ENCODE data around the gene EML4.

EML4 gene

DNA sequence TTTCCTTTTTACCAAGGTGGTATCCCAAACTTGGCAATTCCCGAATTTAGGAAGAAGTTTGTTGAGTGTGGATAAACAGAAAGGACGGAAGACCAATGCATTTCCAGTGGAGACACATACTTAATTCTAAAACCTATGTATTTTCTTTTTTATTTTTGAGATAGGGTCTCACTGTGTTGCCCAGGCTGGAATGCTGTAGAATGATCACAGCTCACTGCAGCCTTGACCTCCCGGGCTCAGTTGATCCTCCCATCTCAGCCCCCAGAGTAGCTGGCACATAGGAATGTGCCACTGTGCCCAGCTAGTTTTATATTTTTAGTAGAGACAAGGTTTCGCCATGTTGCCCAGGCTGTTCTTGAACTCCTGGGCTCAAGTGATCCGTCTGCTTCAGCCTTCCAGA, 101.6 kb downstream of the EML4 start:
- no peak for DNase-seq

DNA sequence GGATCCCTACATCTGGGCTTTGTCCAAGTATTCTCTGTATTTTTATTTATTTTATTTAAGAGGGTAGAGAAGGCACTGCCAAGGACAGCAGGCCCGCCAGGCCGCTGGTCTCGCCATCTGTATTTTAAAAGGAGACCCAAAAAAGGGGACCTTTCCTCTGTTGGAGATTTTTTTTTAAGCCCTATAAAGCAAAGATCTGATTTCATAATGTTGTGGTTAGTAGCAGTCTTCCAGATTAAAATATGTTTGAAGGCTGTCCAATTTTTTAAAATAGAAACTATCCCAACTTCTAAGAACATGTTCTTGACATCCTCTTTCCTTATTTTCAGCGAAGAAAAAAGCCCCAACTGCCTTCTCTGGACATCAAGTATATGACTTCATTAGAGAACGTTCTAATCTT, 102.1 kb downstream of the EML4 start:
- DNase-seq = peak; percentile 18

DNA sequence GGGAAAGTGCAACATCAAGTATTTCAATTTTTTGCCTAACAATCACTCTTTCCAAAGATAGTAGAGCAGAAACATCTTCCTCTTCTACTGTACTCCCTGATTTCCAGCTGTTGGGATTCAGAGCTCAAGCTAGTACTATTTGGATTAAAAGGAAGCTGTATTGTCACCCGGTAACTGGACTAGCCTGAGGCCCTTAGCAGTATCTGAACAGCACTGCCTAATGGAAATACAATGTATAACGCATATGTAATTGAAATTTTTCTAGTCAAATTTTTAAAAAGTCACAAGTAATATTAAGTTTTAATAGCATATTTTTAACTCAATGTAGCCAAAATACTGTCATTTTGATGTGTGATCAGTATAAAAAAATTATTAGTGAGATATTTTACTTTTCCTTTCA, 105.7 kb downstream of the EML4 start:
- no peak for DNase-seq

DNA sequence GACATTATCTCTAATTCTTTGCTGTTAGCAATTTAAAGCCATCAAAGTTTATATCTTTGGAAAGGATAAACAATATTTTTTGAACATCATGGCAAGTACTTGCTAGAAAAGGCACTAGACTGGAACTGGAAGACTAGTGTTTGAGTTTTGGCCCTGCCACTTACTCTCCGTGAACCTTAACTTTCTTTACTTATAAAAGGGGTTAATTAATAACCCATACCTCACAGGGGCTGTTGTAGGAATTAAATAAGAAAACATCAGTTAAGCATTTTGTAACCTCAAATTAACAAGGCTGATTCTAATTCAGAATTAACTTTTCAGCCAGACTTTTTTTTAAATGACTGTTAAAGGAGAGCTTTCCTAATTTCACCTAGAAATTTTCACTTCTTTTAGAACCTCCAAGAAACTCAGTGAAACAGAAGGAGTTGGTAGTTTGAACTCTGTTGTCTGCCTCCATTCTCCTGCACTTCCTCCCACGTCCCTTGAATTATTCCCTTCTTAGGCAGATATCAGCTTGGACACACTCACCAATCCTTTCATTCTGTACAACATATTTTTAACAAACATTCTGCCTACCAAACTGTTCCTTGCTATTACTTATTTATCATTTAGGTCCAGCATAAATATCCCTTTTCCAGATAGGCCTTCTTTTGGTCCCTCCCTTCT, 112.4 kb downstream of the EML4 start:
- DNase-seq = no peak

DNA sequence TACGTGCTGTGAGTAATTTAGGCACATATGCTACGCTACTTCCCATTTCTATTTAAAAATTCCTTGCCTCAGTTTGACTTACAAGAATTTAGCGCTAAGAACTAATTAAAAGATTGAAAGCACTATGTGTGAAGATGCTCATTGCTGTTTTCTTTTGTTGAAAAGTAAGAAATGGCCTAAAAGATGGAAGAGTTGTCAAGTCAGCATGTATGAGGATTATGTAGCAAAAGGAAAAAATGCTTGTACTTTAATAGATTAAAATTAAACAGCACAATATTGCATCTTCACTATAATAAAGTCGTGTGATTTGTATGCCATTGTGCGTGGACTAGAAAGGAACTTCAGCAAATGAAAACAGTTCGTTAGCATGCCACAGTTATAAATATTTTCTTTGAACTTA, 114.9 kb downstream of the EML4 start:
- DNase-seq = no peak

DNA sequence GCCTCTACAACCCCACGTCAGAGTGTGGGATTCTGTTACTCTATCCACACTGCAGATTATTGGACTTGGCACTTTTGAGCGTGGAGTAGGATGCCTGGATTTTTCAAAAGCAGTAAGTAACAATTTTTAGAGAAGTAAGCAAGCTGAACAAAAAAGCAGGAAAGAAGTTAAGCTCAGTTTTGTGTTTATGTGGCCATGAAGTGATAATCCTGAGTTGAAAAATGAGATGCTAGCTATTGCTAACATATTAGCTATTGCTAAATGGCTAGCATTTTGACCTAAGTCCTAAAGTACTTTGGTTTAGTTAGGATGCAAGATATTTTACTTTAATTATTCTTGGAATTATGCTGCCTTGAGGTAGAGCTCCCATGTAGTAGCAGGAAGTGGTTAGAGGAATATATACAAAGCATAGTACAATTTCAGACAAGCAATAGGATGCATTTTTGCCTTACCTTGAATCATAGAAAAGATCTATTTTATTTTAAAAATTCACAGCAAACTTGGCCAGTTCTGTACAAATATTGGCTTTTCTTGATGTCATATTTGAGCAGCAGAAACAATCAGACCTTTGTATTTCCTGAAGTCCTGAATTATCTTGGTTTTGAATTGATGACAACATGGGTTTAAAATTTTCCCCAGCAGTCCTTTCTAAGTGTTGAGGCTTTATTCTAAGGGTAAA, 117.3 kb downstream of the EML4 start:
- DNase-seq = no peak

DNA sequence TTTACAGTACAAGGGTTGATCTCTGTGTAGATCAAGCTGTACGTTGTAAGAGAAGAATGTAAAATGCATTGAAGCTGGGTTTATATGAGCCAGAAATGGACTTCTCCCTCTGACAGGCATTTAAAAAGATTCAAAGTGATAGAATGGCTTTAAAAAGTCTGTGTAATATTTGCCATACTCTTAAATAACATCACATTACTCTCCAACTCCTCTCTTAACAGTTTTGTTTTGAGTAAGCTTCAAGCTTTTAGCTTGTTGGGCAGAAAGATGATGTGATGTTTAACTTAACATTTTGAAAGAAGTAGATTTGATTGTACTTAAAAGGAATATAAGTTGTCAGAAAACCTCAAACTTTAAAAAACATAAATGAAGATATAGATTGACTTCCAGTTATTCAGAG, 119.7 kb downstream of the EML4 start:
- no peak for DNase-seq

DNA sequence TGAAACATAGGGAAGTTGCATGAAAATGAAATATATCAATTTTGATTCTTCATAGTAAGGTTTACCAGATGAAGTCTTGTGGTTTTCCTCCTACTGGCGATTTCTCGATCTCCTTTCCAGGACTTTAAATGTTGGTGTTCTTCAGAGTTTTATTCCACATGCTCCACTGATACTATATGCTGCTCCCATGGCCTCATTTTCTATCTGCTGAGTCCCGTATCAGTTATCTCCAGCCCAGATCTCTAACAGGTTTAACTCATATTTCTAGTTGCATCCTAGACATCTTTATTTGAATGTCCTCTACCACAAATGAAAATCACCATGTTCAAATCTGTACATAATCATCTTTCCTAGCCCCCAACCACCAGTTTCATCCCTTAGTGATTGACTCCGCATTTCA, 120.1 kb downstream of the EML4 start:
- no peak for DNase-seq

DNA sequence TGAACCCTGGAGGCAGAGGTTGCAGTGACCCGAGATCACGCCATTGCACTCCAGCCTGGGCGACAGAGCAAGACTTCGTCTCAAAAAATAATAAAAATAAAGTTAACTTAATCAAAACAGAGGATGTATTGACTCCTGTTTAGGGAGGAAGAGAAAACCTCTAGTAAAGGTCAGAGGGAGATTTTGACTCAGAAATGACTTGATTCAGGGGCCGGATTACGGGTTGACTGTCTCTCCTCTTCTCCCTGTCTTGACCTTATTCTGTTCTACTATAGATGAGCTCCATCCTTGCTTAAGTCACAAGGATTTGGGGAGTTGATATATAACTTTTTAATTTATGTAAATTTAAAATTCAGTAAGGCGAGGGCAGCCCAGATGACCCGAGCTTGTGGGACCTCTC, 120.9 kb downstream of the EML4 start:
- DNase-seq = no peak

DNA sequence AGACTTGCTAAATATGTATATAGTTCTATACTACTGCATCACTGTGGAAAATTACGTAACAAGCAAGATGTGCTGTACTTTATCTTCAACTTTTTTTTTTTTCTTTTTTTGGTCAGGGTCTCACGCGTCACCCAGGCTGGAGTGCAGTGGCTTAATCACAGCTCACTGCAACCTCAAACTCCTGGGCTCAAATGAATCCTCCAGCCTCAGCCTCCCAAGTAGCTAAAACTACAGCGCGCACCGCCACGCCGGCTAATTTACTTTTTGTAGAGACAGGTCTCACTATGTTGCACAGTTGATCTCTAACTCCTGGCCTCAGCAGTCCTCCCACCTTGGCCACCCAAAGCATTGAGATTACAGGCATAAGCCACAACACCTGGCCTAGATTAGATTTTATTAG, 123.9 kb downstream of the EML4 start:
- DNase-seq = no peak

DNA sequence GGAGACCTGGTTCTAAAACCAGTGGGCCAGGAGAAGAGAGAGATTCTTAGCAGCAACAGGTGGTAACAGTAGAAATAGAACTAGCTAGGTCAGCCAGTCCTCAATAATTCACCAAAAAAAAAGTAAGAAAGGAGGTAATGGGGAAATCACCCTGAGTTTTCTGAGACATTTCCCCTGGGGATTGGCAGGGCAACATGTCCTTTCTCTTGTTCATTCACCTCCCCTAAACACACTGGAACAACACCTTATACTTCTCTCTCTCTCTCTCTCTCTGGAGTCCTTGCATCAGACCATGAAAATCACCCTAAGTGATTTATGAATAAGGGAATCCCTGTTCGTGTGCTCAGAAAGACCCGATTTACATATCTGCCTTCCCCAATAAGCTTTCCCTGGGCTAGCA, 127.1 kb downstream of the EML4 start:
- DNase-seq = no peak

DNA sequence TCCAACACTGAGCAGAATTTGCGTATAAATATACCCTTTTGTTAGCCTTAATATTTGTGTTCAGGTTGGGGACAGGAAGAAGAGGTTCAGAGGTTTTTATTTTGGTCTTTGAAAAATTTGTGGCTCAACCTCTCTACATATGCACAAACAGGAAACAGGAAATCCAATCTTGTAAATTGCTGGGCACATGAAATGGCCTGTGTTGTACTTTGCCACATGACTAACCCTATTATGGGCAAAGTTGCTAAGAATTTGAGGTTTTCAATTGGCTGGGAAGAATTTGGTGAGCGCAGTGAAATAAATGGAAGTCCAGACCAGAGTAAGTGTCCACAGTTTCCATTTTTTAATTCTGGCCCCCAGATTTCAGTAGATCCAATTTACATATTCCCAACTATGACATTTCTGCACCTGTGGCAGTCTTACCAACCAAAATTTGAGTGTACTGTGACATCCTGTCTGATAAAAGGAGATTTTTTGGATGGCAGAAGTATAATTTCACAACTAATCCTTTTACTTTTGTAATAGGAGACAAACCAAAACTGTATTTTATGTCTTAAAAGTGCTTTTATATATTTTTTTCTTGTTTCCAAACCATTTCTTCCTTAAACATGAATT, 128.3 kb downstream of the EML4 start:
- no peak for DNase-seq

DNA sequence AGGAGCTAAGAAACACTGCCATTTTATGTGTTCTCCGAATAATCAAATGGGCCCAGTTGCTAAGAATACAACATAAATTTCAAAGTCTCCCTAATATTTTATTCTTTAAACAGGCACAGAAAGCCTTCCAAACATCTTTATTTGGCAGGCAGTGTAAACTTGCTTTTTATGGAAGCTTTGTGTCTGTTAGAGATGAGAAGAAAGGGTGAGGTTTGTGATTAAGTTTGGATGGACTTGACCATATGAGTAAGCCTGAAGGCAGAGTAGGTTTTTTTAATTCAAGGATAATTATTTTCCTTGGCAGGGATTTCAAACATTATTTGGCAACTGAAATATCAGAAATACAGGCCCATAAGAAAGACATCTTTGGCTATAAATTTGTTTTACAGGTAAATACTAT, 129.0 kb downstream of the EML4 start:
- DNase-seq = no peak

DNA sequence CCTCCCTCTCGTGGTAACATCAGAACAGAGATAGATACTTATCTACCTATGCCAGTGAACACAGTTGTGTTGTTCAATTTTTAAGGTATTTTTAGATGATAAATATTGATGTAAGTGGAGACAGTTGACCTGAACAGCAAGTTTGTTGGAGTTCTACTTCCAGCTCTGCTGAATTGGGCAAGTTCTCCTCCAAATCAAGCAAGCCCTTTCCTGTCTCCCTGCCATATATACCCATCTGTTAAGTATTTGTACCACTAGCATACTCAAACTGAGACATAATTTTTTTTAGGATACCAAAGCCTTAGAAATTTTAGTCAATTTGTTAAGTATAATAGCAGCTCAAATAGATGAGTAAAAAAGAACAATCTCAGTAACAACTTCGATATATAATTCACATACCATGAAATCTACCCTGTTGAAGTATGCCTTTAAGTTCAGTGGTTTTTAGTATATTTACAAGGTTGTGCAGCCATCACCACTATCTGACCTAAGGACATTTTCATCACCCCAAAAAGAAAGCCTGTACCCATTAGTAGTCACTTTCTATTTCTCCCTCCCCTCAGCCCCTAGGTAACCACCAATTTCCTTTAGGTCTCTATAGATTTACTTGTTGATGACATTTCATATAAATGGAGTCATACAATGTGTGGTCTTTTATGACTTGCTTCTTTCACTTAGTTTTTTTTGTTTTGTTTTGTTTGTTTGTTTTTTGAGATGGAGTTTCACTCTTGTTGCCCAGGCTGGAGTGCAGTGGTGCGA, 130.0 kb downstream of the EML4 start:
- DNase-seq = no peak

DNA sequence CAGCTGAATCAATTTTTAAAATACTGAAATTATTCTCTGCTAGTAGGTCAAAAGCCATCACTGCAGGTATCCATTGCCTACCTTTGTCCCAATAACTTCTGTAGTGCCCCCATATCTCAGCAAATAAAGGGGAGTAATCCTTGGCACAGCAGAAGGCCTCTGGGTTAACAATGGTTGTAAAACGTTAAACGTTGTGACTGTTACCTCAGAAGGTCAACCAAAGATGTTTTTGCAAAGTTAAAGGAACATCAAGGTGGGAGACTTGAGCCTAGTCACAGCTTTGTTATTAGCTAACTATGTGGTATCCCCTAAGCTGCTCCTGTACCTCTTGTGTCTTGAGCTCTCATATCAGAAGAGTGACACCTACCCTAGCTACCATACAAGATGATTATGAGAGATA, 131.4 kb downstream of the EML4 start:
- DNase-seq = no peak

DNA sequence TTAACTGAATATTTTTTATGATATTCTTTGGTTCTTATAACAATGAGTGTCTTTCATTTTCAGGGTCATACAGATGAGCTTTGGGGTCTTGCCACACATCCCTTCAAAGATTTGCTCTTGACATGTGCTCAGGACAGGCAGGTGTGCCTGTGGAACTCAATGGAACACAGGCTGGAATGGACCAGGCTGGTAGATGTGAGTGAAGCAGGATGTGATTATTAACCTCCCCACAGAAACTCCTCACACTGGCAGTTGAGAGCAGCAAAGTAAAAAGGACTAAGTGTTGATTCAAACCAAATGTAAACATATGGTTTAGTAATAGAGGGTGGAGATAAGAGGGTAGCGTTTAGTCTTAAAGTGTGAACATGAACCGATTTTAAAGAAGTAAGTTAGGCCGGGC, 134.1 kb downstream of the EML4 start:
- DNase-seq = no peak

DNA sequence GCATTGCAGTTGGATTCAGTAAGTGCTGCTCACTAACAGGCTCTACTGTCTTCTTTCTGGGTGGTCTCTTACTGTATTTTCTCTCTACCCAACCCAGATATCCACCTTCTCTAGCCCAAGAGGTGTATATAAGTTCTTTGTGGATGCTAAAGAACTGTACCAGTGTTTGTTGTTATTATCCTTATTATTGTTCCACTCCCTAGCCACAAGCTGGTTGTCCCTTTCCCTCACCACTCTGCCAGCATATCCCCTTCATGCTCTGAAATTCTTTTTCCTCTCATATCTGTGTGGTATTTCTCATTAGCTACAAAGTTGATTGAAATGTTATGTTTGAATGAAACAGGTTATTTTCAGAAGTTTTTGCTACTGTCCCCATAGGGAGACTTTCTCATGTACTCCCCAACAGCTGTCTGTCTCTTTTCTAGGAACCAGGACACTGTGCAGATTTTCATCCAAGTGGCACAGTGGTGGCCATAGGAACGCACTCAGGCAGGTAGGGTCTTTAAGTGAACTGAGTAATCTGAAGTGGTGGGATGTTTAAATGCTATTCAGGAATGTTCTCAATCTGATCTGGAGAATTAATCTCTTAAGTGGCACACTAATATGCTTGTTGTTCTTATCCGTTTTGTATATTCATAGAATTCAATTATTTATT, 135.0 kb downstream of the EML4 start:
- DNase-seq = no peak

DNA sequence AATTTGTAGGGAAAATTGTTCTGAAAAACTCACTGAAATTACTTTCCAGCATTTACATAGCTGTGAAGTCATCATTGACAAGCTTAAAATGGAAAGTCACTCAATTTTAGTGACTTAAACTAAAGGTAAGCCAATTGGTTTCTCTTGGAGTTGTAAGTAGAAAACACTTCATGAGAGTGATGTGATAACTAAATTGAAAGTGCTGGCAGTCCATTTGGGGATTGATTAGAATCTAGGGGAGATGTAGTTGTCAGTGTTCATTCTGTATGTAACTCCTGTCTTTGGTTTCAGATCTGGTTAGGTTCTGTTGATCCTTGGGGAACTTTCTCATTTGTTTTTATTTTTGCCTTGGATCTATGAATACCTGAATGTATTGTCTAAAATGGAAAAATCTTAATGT, 138.0 kb downstream of the EML4 start:
- DNase-seq = no peak

DNA sequence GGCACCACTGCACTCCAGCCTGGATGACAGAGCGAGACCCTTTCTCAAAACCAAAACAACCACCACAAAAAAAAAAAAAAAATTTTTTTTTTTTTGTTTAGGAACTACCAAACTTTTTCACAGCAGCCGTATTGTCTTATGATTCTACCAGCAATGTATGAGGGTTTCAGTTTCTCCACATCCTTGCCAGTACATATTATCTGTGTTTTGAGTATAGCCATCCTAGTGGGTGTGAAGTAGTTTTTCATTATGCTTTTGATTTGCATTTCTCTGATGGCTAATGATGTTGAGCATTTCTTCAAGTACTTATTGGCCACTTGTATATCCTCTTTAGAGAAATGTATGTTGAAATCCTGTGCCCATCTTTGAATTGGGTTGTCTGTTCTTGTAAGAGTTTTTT, 140.2 kb downstream of the EML4 start:
- DNase-seq = no peak

DNA sequence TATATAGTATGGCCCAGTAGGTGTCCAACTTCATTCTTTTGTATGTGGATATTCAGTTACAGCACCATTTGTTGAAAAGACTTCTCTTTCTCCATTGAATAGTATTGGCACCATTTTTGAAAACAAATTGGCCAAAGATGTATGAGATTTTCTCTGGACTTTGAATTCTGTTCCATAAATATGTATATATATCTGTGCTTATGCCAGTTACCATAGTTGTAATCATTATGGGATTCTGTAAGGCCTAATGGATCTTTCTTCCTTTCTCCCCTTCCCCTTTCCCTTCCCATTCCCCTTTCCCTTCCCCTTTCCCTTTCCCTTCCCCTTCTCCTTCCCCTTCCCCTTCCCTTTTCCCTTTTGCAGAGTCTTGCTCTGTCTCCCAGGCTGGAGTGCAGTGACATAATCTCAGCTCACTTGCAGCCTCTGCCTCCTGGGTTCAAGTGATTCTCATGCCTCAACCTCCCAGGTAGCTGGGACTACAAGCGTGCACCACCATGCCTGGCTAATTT, 140.9 kb downstream of the EML4 start:
- DNase-seq = no peak

DNA sequence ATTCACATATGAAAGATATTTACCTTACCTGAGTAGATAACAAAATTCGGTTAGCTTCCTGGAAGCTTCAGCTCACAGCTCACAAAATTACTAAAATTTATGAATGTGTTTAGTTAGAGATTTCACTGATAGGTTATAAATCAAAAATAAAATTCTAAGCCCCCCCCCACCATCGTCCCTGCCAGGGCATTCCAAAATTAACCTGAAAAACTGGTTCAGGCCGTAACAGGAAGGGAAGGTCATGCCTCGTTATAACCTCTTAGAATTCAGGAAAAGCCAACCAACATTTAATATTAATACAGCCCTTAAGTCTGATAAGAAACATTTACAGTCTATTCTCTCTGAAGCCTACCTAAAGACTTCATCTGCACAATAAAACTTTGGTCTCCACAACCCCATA, 143.0 kb downstream of the EML4 start:
- DNase-seq = no peak

DNA sequence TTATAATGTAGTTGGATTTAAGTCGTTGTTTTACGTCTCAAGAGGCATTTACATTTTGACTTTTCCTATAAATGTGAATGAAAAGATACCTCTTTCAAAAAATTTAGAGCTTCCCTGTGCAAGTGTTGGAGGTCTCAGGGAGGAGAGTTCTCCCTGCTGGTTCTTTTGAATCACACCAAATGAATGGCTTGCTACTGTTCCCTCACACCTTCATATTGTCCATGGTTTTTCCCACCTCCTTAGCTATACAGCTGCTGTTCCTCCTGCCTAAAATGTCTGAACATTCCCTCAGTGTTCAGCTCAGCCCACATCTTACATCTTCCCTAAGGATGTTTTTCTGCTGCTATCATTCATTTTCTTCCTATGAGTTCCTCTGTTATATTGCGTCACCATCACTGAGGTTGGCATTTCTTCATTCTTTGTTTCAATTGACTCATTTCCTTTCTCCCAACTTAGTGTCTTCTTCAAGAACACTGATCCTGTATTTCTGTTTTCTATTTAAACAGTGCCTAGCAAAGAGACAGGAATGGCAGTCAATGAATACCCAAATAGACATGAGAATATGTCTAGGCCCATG, 145.8 kb downstream of the EML4 start:
- DNase-seq = peak; percentile 93

Data from fibroblast of upper back skin (primary cell).